GM03348 (cell line): ENCODE results near the gene ZNF160.
"Not testable (repeated sequence)": the region's sequence is repeated elsewhere in the genome, so short reads cannot be mapped to it uniquely, and the experiment has no call there.

Source experiments
- DNase-seq: peaks from one replicate; pipeline ENCODE4 v3.0.0; 2012; ENCODE audit warnings: low spot score

The ZNF160 gene

GRCh38 chr19:53091413-53092254 lies 11.6 kb downstream of the ZNF160 start:
- no peak for DNase-seq

- DNase-seq: no peak
These were observed 15.1 kb downstream of the ZNF160 start for GRCh38 chr19:53088091-53088490.

- DNase-seq: no peak
These were observed 16.3 kb downstream of the ZNF160 start for GRCh38 chr19:53086949-53087348.

- no peak for DNase-seq
These were observed 17.7 kb downstream of the ZNF160 start for GRCh38 chr19:53085496-53085895.

- no peak for DNase-seq
These were observed 20.3 kb downstream of the ZNF160 start for GRCh38 chr19:53082929-53083328.

- no peak for DNase-seq
These were observed 23.8 kb downstream of the ZNF160 start for GRCh38 chr19:53079313-53079924.

DNA sequence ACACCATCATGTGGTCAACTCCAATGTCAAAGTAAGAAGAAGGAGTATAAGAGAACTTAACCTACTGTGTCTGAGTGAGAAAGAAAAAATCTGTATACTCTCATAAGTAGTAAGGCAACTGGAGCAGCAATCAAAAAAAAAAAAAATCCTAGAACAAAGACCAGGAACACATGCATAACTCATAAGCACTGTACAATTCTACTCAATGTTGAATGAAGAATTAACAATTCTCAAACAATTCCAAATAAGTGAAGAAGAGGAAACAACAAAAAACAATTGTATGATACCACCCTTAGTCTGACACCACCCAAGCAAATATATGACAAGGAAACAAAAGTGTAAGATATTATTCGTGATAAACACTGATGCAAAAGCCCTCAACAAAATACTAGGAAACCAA lies 24.6 kb downstream of the ZNF160 start:
- no peak for DNase-seq

- DNase-seq: peak; percentile 35
These were observed 26.2 kb downstream of the ZNF160 start for GRCh38 chr19:53076984-53077383.

GRCh38 chr19:53068834-53069233 lies 34.4 kb downstream of the ZNF160 start:
- no peak for DNase-seq

DNA sequence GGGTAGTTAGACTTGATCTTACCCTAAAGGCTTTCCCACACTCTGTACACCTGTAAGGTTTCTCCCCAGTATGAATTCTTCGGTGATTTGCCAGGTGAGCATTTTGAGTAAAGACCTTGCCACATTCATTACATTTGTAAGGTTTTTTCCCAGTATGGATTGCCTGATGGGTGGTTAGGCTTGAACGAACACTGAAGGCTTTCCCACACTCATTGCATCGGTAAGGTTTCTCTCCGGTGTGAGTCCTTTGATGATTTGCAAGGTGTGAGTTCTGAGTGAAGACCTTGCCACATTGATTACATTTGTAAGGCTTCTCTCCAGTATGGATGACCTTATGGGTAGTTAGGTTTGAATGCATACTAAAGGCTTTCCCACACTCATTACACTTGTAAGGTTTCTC lies 35.0 kb downstream of the ZNF160 start:
- DNase-seq: no peak

DNA sequence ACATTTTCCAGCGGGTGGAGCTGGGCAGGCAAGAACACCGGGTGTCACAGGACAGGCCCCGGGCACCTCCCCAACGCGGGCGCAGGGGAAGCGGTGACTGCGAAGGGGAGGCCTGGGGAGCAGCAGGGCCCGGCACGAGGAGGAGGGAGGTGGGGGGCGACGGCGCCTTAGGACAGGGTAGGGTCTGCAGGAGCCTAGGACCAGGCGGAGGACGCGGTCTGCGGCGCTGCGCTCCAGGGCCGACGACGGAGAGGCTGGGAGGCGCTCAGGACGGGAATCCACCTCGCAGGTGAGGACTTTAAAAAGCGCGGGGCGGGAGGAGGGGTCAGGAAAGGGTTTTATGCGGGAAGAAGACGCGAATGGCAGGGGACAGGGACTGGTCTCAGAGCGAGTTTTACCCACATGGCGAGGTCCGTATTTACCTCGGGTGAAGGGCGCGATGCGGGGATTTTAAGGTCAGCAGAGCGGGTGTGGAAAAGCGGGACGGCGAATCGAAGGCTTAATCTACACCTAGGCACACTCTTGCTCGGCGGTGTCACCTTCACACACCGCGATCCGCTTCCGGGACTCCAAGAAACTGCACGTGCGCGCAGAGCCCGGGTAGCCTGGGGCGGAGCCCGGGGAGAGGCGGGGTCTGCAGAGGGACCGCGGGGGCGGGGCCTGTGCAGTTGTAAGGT lies 45.2 kb downstream of the ZNF160 start:
- peak; percentile 37 for DNase-seq

DNA sequence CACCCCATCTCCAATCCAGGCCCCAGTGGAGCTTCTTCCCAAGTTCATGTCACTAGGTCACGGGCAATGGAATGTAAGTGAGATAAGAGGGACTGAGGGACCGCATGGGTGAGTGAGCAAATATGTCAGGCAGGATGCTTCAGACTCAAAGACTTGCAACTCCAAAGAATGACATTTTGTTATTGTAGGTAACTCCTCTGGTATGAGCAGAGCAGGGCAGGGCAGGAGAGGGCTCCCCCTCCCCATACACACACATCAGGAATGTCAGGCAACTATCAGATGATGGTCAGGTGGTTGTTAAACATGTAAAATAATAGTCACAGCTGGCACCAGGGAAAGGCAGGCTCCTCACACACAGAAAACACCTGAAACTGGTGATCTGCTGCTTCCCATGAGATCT lies 48.1 kb downstream of the ZNF160 start:
- DNase-seq: no peak

GRCh38 chr19:53047379-53047778 lies 55.8 kb downstream of the ZNF160 start:
- no peak for DNase-seq

DNA sequence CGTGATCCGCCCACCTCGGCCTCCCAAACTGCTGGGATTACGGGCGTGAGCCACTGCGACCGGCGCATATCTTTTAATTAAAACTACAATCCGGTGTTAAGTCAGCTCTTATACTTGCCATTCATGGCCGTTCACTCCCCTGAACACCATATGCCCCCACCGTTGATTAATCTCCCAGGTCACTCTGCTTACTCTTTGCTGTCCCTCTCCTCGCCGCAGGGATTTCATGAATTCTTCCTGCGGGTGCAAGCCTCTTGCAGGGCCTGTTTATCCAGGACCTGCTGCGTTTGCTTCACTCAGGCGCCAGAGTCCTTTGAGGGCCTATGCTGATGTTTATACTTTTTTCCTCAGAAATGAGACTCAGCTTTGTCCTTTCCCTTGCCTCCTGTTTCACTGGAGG lies 57.7 kb downstream of the ZNF160 start:
- no peak for DNase-seq

DNA sequence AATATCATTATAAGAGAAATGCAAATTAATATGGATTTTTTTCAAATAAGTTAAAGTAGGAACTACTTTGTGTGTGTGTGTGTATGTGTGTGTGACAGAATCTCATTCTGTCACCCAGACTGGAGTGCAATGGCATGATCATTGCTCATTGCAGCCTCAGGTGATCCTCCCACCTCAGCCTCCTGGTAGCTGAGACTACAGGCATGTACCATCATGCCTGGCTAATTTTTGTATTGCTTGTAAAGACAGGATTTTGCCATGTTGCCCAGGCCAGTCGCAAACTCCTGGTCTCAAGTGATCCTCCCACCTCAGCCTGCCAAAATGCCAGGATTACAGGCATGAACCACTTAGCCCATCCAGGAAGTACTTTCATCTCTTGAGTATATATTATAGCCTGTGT lies 61.9 kb downstream of the ZNF160 start:
- DNase-seq: no peak

DNA sequence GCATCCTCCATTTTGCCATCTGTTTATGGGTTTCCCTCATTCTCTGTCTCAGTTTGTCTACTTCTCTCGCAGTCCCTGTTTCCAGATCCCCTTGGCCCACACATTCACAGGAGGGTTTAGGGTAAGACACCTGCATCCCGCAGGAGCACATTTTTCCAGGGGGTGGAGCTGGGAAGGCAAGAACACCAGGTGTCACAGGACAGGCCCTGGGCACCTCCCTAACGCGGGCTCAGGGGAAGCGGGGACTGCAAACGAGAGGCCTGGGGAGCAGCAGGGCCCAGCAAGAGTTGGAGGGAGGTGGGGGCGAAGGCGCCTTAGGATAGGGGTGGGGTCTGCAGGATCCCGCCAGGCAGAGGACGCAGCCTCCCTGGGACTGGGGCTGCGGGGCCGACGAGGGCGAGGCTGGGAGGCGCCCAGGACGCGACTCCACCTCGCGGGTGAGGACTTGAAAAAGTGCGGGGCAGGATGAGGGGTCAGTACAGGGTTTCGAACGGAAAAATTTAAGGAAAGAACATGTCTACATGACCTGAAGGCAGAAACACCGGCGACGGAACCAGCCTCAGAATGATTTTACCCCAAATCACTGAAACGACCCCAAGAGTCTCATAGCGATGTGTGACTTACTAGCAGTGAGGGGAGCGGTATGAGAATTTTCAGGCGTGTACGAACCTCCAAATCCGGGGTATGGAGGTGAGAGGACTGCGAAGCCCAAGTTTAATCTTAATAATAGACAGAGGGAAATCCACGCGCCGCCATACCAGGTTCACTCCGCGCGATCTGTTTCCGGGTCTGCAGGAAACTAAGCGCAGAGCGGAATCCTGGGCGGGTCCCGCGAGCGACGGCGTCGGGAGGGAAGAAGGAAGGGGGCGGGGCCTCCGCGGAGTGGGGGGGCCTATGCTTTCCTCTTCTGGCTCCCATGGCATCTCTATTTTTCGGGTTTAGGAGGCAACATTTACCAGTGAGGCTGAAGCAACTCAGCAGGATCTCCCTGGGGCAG lies 65.8 kb downstream of the ZNF160 start:
- DNase-seq: peak; percentile 76

- DNase-seq: no peak
These were observed 68.1 kb downstream of the ZNF160 start for GRCh38 chr19:53034948-53035675.

DNA sequence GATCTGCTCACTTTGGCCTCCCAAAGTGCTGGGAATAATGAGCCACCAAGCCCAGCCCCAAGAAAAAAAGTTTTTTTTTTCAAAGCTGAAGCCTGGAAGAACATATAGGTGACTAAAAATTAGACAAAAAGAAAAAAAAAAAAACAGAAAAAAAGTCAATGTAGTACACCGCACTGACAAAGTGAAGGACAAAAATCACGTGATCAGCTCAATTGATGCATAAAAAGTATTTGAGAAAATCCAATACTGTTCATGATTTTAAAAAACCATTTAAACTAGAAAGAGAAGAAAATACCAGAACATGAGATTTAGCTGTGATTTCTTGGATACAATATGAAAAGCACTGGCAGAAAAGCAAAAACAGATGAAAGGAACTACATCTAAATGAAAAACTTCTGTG lies 69.2 kb downstream of the ZNF160 start:
- DNase-seq: no peak

DNA sequence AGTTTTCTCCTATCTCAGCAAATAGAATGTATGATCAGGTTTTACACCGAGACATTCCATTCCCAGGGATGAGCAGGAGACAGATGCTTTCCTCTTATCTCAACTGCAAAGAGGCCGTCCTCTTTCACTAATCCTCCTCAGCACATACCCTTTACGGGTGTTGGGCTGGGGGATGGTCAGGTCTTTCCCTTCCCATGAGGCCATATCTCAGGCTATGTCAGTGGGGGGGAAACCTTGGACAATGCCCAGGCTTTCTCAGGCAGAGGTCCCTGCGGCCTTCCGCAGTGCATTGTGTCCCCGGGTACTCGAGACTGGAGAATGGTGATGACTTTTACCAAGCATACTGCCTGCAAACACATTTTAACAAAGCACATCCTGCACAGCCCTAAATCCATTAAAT lies 74.9 kb downstream of the ZNF160 start:
- not testable (repeated sequence) for DNase-seq

GRCh38 chr19:53019684-53020083 lies 83.5 kb downstream of the ZNF160 start:
- no peak for DNase-seq
